ENCODE results near the gene SP6.

SP6 gene

GRCh38 chr17:47879776-47880454 lies 29.0 kb upstream of the SP6 start:
- DNase-seq (ENCODE audit: low read depth): no peak

- DNase-seq (ENCODE audit: low read depth): no peak
These were observed 28.1 kb upstream of the SP6 start for GRCh38 chr17:47879028-47879585.

- no peak for DNase-seq (ENCODE audit: low read depth)
These were observed 27.5 kb upstream of the SP6 start for GRCh38 chr17:47878203-47879027.

- DNase-seq (ENCODE audit: low read depth): no peak
These were observed 26.5 kb upstream of the SP6 start for GRCh38 chr17:47877368-47878034.

- no peak for DNase-seq (ENCODE audit: low read depth)
These were observed 24.3 kb upstream of the SP6 start for GRCh38 chr17:47875011-47875985.

GRCh38 chr17:47873200-47874090 lies 22.5 kb upstream of the SP6 start:
- DNase-seq (ENCODE audit: low read depth): no peak

GRCh38 chr17:47872651-47873161 lies 21.7 kb upstream of the SP6 start:
- DNase-seq (ENCODE audit: low read depth): no peak

GRCh38 chr17:47872019-47872650 lies 21.2 kb upstream of the SP6 start:
- DNase-seq (ENCODE audit: low read depth): no peak

- no peak for DNase-seq (ENCODE audit: low read depth)
These were observed 20.1 kb upstream of the SP6 start for GRCh38 chr17:47871048-47871447.

GRCh38 chr17:47870056-47870455 lies 19.1 kb upstream of the SP6 start:
- no peak for DNase-seq (ENCODE audit: low read depth)

- no peak for DNase-seq (ENCODE audit: low read depth)
These were observed 18.2 kb upstream of the SP6 start for GRCh38 chr17:47869114-47869513.

- DNase-seq (ENCODE audit: low read depth): no peak
These were observed 17.0 kb upstream of the SP6 start for GRCh38 chr17:47867813-47868533.

- DNase-seq (ENCODE audit: low read depth): no peak
These were observed 16.0 kb upstream of the SP6 start for GRCh38 chr17:47866941-47867340.

- DNase-seq (ENCODE audit: low read depth): peak; percentile 25
These were observed 13.8 kb upstream of the SP6 start for GRCh38 chr17:47864791-47865216.

GRCh38 chr17:47862621-47863440 lies 11.9 kb upstream of the SP6 start:
- DNase-seq (ENCODE audit: low read depth): peak; percentile 47

- no peak for DNase-seq (ENCODE audit: low read depth)
These were observed 9.4 kb upstream of the SP6 start for GRCh38 chr17:47860386-47860785.

- no peak for DNase-seq (ENCODE audit: low read depth)
These were observed 6.8 kb upstream of the SP6 start for GRCh38 chr17:47857551-47858455.
